Ishikawa (cell line): ENCODE results near the gene REPS2.

Experiments used
- CEBPB ChIP-seq: IDR thresholded peaks from 2 replicates; pipeline ENCODE4 v1.6.1; 2012
- CREB1 ChIP-seq: IDR thresholded peaks from 2 replicates; pipeline ENCODE4 v1.6.1; 2012; ENCODE audit warnings: low read depth
- EGR1 ChIP-seq: IDR thresholded peaks from 2 replicates; pipeline ENCODE4 v1.6.1; 2012
- EP300 ChIP-seq: IDR thresholded peaks from 2 replicates; pipeline ENCODE4 v1.6.1; 2012; ENCODE audit warnings: borderline replicate concordance
- FOXM1 ChIP-seq: IDR thresholded peaks from 2 replicates; pipeline ENCODE4 v1.6.1; 2012; ENCODE audit warnings: low read depth, borderline replicate concordance
- NFIC ChIP-seq: IDR thresholded peaks from 2 replicates; pipeline ENCODE4 v1.6.1; 2012
- RAD21 ChIP-seq: IDR thresholded peaks from 2 replicates; pipeline ENCODE4 v1.6.1; 2012; ENCODE audit warnings: low read depth
- TAF1 ChIP-seq: IDR thresholded peaks from 2 replicates; pipeline ENCODE4 v1.6.1; 2012; ENCODE audit warnings: low read depth, mild to moderate bottlenecking
- TCF12 ChIP-seq: IDR thresholded peaks from 2 replicates; pipeline ENCODE4 v1.6.1; 2012; ENCODE audit warnings: low read depth
- TEAD4 ChIP-seq: IDR thresholded peaks from 2 replicates; pipeline ENCODE4 v1.6.1; 2012
- YY1 ChIP-seq: IDR thresholded peaks from 2 replicates; pipeline ENCODE4 v1.6.1; 2012; ENCODE audit warnings: low read depth
- ZBTB7A ChIP-seq: IDR thresholded peaks from 2 replicates; pipeline ENCODE4 v1.6.1; 2012; ENCODE audit warnings: low read depth
- TF ChIP-seq, protein P1 (sequence below): IDR thresholded peaks from 2 replicates; pipeline ENCODE4 v1.6.1; 2012
- TF ChIP-seq, protein P2 (sequence below): IDR thresholded peaks from 2 replicates; pipeline ENCODE4 v1.6.1; 2012
- TF ChIP-seq, protein P3 (sequence below): IDR thresholded peaks from 2 replicates; pipeline ENCODE4 v1.6.1; 2012; ENCODE audit warnings: low read depth, mild to moderate bottlenecking

REPS2 gene

DNA sequence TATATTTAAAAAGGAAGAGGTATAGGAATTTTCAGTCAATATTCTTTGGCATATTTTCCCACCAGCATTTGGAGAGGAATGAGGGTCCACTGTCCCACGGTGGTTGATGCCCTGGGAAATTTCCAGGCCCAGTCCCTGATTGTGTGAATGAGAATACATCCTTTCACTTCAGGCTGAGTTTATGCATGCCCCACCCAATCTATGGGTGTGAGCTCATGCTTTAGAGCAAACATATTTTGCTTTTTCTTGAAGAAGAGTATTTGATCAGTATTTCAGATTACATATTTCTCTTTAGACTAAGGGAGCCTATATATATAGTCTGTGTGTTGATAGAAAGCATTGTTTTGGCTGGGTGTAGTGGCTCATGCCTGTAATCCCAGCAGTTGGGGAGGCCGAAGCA is 77.2 kb downstream of the REPS2 start:
- TF ChIP-seq TEAD4 (no peak), NFIC (no peak), FOXM1 (no peak), EP300 (no peak), ZBTB7A (no peak), TCF12 (no peak), TAF1 (no peak), YY1 (no peak), CEBPB (no peak), EGR1 (no peak), CREB1 (no peak), RAD21 (no peak)
- TF ChIP-seq, protein P1, sequence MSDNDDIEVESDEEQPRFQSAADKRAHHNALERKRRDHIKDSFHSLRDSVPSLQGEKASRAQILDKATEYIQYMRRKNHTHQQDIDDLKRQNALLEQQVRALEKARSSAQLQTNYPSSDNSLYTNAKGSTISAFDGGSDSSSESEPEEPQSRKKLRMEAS, result no peak
- TF ChIP-seq, protein P2, sequence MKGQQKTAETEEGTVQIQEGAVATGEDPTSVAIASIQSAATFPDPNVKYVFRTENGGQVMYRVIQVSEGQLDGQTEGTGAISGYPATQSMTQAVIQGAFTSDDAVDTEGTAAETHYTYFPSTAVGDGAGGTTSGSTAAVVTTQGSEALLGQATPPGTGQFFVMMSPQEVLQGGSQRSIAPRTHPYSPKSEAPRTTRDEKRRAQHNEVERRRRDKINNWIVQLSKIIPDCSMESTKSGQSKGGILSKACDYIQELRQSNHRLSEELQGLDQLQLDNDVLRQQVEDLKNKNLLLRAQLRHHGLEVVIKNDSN, result no peak
- TF ChIP-seq, protein P3, sequence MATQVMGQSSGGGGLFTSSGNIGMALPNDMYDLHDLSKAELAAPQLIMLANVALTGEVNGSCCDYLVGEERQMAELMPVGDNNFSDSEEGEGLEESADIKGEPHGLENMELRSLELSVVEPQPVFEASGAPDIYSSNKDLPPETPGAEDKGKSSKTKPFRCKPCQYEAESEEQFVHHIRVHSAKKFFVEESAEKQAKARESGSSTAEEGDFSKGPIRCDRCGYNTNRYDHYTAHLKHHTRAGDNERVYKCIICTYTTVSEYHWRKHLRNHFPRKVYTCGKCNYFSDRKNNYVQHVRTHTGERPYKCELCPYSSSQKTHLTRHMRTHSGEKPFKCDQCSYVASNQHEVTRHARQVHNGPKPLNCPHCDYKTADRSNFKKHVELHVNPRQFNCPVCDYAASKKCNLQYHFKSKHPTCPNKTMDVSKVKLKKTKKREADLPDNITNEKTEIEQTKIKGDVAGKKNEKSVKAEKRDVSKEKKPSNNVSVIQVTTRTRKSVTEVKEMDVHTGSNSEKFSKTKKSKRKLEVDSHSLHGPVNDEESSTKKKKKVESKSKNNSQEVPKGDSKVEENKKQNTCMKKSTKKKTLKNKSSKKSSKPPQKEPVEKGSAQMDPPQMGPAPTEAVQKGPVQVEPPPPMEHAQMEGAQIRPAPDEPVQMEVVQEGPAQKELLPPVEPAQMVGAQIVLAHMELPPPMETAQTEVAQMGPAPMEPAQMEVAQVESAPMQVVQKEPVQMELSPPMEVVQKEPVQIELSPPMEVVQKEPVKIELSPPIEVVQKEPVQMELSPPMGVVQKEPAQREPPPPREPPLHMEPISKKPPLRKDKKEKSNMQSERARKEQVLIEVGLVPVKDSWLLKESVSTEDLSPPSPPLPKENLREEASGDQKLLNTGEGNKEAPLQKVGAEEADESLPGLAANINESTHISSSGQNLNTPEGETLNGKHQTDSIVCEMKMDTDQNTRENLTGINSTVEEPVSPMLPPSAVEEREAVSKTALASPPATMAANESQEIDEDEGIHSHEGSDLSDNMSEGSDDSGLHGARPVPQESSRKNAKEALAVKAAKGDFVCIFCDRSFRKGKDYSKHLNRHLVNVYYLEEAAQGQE, result no peak

DNA sequence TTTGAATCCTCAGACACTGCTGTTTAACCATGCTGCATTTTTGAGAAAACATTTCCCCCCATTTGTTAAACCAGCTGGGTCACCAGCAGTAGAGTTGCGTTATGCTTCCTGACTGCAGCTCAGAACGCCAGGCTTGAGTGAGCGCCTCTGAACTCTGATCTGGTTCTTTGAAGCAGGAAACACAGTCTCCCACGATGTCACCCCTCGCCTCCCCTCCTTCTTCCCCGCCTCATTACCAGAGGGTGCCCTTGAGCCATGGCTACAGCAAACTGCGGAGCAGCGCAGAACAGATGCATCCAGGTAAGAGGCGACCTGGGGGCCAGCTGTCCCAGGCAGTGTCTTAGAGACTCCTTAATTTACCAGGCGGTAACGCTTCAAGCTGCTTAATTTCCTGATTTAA is 78.4 kb downstream of the REPS2 start:
- TF ChIP-seq TAF1 (no peak), TCF12 (no peak), CREB1 (no peak)

DNA sequence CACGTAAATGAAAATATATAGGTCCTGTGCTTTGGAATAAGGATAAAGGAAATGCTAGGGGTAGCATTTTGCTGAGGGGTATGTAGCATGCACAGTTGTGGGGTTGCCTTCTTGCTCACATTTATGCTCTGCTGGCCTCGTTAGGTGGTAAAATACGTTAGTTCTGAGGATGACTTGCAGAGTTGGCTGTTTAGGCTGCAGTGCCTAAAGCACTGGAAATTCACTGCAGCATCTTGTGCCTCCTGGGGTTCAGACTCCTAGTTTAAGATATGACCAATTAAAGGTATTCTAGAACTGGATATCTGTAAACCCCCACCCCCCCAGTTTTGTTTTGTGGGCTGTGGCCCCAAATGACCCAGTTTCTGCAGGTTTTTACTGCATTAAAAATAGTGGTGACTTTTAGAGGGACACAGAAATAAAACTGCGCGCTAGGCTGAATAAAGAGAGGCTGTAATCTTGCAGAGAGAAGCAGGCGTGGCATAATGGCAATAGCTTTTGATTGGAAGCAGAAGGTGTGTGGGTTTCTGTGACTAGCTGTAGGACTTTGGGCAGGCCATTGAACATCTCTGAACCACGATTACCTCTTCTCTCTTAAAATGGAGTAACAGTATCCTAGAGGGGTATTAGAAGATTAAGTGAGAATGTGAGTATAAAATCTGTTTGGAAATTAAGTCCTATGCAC is 79.3 kb downstream of the REPS2 start:
- TF ChIP-seq NFIC, result no peak
- TF ChIP-seq CEBPB, result no peak
- TF ChIP-seq RAD21, result no peak
- TF ChIP-seq EGR1, result no peak
- TF ChIP-seq EP300, result no peak
- no peak for TF ChIP-seq TEAD4
- TF ChIP-seq FOXM1, result no peak
- TF ChIP-seq CREB1, result no peak
- TF ChIP-seq, protein P1, result no peak
- TF ChIP-seq, protein P2, result no peak
- TF ChIP-seq YY1, result no peak
- TF ChIP-seq TAF1, result no peak
- TF ChIP-seq ZBTB7A, result no peak

DNA sequence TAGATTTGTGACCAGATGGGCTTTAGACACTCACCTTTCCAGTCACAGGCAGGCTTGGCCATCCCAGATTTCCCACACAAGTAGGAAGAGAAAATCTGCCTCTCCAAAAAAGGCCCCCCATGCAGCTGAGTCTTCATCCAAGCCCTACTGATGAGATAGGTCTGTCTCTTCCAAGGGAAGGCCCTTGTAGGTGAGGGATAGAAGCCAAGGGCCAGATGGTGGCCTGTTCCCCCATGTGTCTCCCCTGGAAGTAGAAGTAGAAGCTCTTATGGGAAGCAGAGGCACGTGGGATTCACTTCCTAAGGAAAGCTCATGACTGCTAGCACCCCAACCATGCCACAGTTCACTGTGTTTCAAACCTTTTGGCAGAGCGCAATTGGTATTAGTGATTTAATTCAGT is 81.5 kb downstream of the REPS2 start:
- TF ChIP-seq, protein P2, result no peak
- TF ChIP-seq NFIC (no peak), EGR1 (no peak)

DNA sequence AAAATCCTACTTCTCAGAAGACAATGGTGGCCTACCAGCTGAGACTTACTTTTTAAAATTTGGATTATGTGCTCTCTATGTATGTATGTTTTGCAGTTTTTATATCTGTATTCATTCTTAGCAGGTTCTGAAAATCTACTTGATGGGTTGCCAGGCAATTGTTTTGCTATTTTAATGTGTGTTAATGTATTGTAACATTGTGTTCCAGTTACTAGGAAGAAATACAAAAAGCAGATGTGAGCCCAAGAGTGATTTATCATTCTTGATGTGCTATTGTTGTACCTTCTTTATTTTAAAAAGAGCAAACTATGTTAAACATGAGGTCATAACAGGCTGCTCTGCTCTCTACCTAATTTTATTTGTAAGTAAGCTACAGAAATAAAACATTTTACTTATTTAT is 81.9 kb downstream of the REPS2 start:
- TF ChIP-seq NFIC, result no peak
- TF ChIP-seq, protein P1, result no peak
- no peak for TF ChIP-seq EP300
- no peak for TF ChIP-seq FOXM1
- no peak for TF ChIP-seq TEAD4
- TF ChIP-seq, protein P2, result no peak
- no peak for TF ChIP-seq ZBTB7A

DNA sequence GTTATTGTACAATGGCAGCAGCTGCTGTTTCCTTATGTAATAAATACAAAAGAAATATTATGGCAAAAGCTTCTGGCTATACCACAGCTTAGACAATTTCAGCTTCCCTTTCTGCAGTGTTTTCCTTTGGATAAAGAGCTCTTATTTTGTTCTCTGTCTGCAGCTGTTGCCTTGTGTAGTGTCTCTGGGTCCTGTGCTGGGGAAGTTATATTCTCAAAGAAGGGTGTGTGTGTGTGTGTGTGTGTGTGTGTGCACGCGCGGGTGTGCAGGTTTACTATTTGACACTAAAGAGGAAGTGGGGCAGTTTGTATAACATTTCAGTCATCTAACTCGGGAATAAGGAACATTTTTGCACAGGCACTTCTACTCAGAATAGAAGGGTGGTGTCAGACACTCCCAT is 83.6 kb downstream of the REPS2 start:
- TF ChIP-seq CREB1 (no peak), NFIC (no peak), YY1 (no peak)
- TF ChIP-seq, protein P1, result no peak
